LoVo (cell line): ENCODE data around the gene CLNK.

Source experiments
- DNase-seq: peaks from one replicate; pipeline ENCODE4 v3.0.0-alpha.2; 2016; ENCODE audit warnings: low spot score

The CLNK gene

GRCh38 chr4:10456595-10457254 lies 227.8 kb downstream of the CLNK start:
- no peak for DNase-seq

GRCh38 chr4:10456260-10456594 lies 228.3 kb downstream of the CLNK start:
- DNase-seq, result no peak

- no peak for DNase-seq
These were observed 229.4 kb downstream of the CLNK start for GRCh38 chr4:10455133-10455532.

GRCh38 chr4:10454726-10455125 lies 229.8 kb downstream of the CLNK start:
- DNase-seq, result no peak

DNA sequence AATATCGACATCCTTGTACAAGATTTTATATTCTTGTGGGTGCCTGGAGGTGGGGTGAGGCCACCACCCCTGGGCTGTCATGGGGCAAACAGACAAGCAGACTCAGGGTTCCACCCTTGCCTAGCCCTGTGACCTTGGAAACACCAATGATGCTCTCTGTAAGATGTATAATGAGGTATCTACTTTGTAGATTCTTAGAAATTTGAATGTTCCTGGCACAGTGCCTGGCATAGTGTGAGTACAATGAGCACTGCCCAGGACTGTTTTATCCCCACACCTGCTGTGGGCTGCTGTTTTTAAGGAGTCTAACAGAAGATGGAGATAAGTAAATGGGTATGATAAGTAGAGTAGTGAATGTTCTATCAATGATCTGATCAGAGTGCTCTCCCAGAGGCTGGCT lies 230.4 kb downstream of the CLNK start:
- DNase-seq, result no peak

GRCh38 chr4:10448991-10449390 lies 235.6 kb downstream of the CLNK start:
- DNase-seq, result no peak

DNA sequence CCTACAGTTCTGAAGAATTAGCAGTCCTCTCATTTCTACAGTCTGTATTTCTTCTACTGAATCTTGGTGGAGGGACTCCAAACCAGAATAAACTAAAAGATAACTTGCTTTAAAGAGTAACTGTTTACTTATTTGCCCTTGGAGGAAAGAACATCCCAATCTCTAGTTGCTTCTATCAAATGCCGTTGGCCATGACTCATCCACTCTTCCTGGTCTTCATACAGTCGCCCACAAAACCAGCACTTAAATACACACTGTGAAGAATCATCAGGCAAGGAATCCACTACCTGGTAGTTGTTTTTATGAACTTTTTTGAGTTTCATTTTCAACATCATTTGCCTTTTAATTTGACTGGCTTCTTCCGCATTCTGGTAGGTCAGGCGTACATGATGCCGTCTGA lies 241.6 kb downstream of the CLNK start:
- no peak for DNase-seq

GRCh38 chr4:10441512-10441911 lies 243.1 kb downstream of the CLNK start:
- no peak for DNase-seq

DNA sequence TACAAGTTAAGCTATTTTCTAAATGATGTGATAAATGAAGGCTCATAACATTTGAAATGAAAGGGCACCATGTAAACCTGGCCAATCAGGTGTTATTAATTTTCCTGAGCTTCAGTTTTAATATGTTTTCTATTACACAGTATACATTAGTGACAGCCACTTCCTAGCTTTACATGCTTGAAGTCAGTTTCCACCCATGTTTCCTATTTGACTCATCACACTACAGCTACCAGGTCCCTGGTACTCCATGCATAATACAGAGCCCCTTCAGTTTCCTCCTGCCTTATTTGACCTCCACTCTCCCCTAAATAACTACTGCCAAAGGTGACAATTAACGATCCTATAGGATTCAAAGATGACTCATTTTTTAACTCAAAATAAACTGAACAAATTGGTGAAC lies 245.6 kb downstream of the CLNK start:
- DNase-seq, result no peak

GRCh38 chr4:10437735-10438134 lies 246.8 kb downstream of the CLNK start:
- DNase-seq, result no peak
